T-helper 2 cell treated with Interferon-gamma antibody and Interleukin-4, amounts not matched to agents 5 μg/mL and 100 μg/mL, for 36 hours (primary cell): ENCODE results near the gene LINGO3.

ENCODE experiments used
- DNase-seq: peaks from one replicate; pipeline ENCODE4 v3.0.0; 2021; ENCODE audit warnings: low spot score
- H3K27ac Mint-ChIP-seq: one replicate; pipeline ENCODE4 v1.8.0; 2021; ENCODE audit warnings: mild to moderate bottlenecking, mixed read lengths
- H3K27me3 Mint-ChIP-seq: one replicate; pipeline ENCODE4 v1.8.0; 2021; ENCODE audit warnings: low read depth, mixed read lengths
- H3K36me3 Mint-ChIP-seq: one replicate; pipeline ENCODE4 v1.8.0; 2021; ENCODE audit warnings: low read depth, mixed read lengths
- H3K4me1 Mint-ChIP-seq: one replicate; pipeline ENCODE4 v1.8.0; 2021; ENCODE audit warnings: low read depth, mixed read lengths
- H3K4me3 Mint-ChIP-seq: one replicate; pipeline ENCODE4 v1.8.0; 2022; ENCODE audit warnings: mild to moderate bottlenecking, moderate library complexity, mixed read lengths
- H3K9me3 Mint-ChIP-seq: one replicate; pipeline ENCODE4 v1.8.0; 2021; ENCODE audit warnings: mixed read lengths

LINGO3 gene

GRCh38 chr19:2269244-2270156 is 38.5 kb downstream of the LINGO3 start:
- peak; percentile 99 for DNase-seq
- peak overlapping the region; percentile 87 for H3K4me3 Mint-ChIP-seq
- peaks cover 31% of the 10 kb centered on the region for H3K4me1 Mint-ChIP-seq
- H3K27ac Mint-ChIP-seq: peak overlapping the region; percentile 89
- H3K9me3 Mint-ChIP-seq: no peaks in the 10 kb centered on the region
- H3K27me3 Mint-ChIP-seq: no peaks in the 10 kb centered on the region
- H3K36me3 Mint-ChIP-seq: peaks cover 28% of the 10 kb centered on the region

- Mint-ChIP-seq H3K36me3 (peaks cover 22% of the 10 kb centered on the region), H3K4me1 (peaks cover 25% of the 10 kb centered on the region), H3K4me3 (peak overlapping the region; percentile 87), H3K27ac (peak overlapping the region; percentile 75), H3K27me3 (no peaks in the 10 kb centered on the region), H3K9me3 (no peaks in the 10 kb centered on the region)
- no peak for DNase-seq
These were observed 39.1 kb downstream of the LINGO3 start for GRCh38 chr19:2268861-2269243.

- peaks cover 19% of the 10 kb centered on the region for H3K36me3 Mint-ChIP-seq
- peak overlapping the region; percentile 10 for H3K27ac Mint-ChIP-seq
- no peaks in the 10 kb centered on the region for H3K27me3 Mint-ChIP-seq
- peak overlapping the region; percentile 87 for H3K4me3 Mint-ChIP-seq
- DNase-seq: no peak
- H3K9me3 Mint-ChIP-seq: no peaks in the 10 kb centered on the region
- peaks cover 21% of the 10 kb centered on the region for H3K4me1 Mint-ChIP-seq
These were observed 39.5 kb downstream of the LINGO3 start for GRCh38 chr19:2268480-2268830.

DNA sequence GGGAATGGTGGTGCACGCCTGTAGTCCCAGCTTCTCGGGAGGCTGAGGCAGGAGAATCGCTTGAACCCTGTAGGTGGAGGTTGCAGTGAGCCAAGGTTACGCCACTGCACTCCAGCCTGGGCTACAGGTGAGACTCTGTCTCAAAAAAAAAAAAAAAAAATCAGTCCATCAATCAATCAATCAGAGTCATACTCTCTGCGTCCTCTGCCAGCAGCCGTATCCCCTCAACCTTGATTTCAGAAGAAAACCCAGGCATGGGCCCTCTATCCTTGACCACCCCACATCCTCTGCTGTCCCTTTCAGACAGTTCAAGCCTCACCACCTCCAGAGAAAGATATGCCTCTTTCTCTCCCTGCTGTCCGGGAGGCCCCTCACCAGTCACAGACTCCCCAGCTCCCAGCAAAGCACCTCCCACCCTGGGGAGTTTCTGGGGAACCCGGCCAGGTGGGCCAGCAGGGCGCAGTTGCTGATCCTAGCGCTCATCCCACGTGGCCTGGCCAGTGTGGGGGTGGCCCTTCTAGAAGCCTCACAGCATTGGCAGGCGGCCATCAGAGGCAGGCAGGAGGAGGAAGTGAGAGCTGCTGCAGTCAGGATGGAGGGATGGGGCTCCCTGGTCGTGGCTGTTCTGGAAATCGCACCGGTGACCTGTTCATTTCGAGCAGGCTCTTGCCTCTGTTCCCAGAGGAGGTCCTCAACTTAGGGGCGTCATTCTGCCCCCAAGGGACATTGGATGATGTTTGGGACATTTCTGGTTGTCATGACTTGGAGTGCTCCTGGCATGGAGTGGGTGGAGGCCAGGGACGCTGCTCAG is 41.6 kb downstream of the LINGO3 start:
- H3K27ac Mint-ChIP-seq: no peak overlapping the region
- H3K4me1 Mint-ChIP-seq: peaks cover 14% of the 10 kb centered on the region
- no peaks in the 10 kb centered on the region for H3K27me3 Mint-ChIP-seq
- peaks cover 4% of the 10 kb centered on the region for H3K36me3 Mint-ChIP-seq
- no peaks in the 10 kb centered on the region for H3K9me3 Mint-ChIP-seq
- no peak overlapping the region for H3K4me3 Mint-ChIP-seq
- DNase-seq: no peak

DNA sequence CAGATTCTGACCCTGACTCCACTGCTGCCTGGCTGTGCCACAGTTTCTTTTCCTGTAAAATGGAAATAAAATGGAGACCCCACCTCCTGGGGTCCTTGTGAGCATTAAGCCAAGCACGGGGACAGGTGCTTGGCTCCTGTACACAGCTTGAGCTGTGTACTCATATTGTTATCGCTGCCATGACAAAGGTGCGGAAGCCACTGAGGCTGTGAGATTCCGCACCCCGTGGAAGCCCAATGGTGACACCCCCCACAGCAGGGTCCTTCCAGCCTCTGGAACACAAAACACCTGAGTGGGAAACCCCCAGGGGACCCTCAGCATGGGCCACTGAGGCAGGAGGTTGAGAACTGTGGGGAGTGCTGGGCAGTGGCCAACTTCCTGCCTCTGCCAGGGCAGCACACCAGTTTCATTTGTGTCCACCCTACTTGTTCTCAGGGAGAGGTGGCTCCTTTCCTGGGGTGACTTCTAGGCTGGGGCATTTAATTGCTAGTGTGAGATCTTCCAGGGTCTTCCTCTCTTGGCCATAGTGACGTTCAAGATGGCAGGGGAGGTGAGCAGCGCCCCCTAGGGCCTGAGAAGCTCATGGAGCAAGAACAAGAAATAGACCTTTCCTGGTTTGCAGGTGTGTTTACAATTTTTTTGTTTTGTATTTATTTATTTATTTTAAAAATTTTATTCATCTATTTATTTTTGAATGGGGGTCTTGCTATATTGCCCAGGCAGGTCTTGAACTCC is 46.3 kb downstream of the LINGO3 start:
- H3K4me3 Mint-ChIP-seq: no peak overlapping the region
- no peaks in the 10 kb centered on the region for H3K36me3 Mint-ChIP-seq
- peak overlapping the region; percentile 75 for H3K27ac Mint-ChIP-seq
- no peaks in the 10 kb centered on the region for H3K9me3 Mint-ChIP-seq
- peaks cover 25% of the 10 kb centered on the region for H3K4me1 Mint-ChIP-seq
- DNase-seq: peak; percentile 41
- no peaks in the 10 kb centered on the region for H3K27me3 Mint-ChIP-seq

DNA sequence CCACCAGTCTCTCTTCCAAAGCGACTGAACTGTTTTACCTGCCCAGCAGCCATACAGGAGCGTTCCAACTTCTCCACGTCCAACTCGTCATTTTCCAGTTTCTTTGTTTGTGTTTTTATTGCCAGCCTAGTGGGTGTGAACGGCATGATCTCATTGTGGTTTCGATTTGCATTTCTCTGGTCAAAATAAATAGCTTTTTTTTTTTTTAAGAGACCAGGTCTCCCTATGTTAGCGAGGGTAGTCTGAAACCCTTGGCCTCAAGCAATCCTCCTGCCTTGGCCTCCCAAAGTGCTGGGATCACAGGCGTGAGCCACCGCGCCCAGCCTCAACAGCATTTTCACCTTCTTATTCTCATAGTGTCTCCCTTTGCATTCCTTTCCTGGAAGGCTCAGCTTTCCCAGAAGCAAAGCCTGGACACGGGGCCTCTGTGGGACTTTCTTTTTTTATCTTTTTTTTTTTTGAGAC is 47.6 kb downstream of the LINGO3 start:
- H3K27ac Mint-ChIP-seq: peak overlapping the region; percentile 35
- no peaks in the 10 kb centered on the region for H3K9me3 Mint-ChIP-seq
- no peaks in the 10 kb centered on the region for H3K36me3 Mint-ChIP-seq
- no peak for DNase-seq
- H3K27me3 Mint-ChIP-seq: no peaks in the 10 kb centered on the region
- H3K4me1 Mint-ChIP-seq: peaks cover 20% of the 10 kb centered on the region
- H3K4me3 Mint-ChIP-seq: peak overlapping the region; percentile 24

GRCh38 chr19:2259336-2259735 is 48.6 kb downstream of the LINGO3 start:
- peaks cover 20% of the 10 kb centered on the region for H3K4me1 Mint-ChIP-seq
- H3K9me3 Mint-ChIP-seq: no peaks in the 10 kb centered on the region
- peak overlapping the region; percentile 47 for H3K4me3 Mint-ChIP-seq
- H3K36me3 Mint-ChIP-seq: no peaks in the 10 kb centered on the region
- DNase-seq: no peak
- peaks cover under 1% of the 10 kb centered on the region for H3K27me3 Mint-ChIP-seq
- peak overlapping the region; percentile 94 for H3K27ac Mint-ChIP-seq
